Tibial nerve (tissue), 4 donors: ENCODE results near the gene NXPH2.

ENCODE experiments used
- CTCF ChIP-seq, 5 experiments: fragments of 200-600 bp in 3 of 5; fragments of 450-650 bp in 2 of 5; sonication (generic) in 3 of 5; IDR thresholded peaks; one replicate each; pipeline ENCODE4 v1.5.1; 2016 to 2019; ENCODE audit warnings: antibody characterized with exemption in 5 of 5, mild to moderate bottlenecking in 3 of 5, moderate library complexity in 2 of 5
- EP300 ChIP-seq, 2 donors: sonication (generic); formaldehyde crosslinking; IDR thresholded peaks; one replicate each; pipeline ENCODE4 v1.6.1; 2017; ENCODE audit warnings: antibody characterized with exemption in 2 of 2, mild to moderate bottlenecking in 1 of 2
- POLR2A ChIP-seq, 2 donors: fragments of 450-650 bp; IDR thresholded peaks; one replicate each; pipeline ENCODE4 v1.6.1; 2017; ENCODE audit warnings: antibody characterized with exemption in 2 of 2, mild to moderate bottlenecking in 2 of 2, moderate library complexity in 2 of 2

DNA sequence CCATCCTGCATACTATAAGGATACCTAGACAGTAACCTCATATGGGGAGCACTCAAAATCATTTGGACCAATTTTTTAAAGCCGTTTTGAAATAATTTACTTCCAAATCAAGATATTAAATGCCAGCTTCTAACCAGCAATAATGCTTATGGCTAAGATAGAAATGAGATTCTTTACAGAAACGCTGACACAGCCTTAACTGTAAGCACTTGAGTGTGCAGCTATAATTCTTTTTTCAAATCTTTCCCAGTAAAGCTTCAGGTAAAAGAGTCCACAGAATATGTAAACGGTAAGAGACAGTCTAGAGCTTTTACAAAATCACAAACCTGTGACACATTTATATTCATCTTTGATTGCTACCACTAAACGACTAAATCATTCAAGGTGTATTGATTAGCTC, 4.5 kb downstream of the NXPH2 start:
- no peak for TF ChIP-seq CTCF (IDR thresholded peaks at IDR 0.05)
- no peak for TF ChIP-seq EP300 (IDR thresholded peaks at IDR 0.05)
- no peak for TF ChIP-seq POLR2A (IDR thresholded peaks at IDR 0.05)
